ENCODE measurements around the gene RELN.

DNA sequence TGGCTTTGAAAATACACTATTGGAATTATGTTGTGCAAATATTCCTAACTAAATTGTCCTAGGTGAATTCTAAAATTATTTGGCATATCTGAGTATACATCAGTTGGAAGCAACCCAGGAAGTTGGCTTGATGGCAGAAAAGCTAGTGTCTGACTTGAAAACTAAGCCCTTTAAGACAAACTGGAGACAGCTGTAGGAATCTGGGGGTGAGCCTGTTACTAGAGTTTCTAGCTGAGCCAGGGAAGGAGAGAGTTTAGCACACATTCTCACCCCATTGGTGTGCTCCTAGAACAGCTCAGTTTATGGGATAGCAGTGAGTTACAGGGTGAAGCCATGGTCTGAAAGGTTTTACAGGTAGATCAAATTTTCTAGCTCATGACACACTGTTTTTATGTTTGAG is 333.2 kb downstream of the RELN start:
- TF ChIP-seq, protein P1, sequence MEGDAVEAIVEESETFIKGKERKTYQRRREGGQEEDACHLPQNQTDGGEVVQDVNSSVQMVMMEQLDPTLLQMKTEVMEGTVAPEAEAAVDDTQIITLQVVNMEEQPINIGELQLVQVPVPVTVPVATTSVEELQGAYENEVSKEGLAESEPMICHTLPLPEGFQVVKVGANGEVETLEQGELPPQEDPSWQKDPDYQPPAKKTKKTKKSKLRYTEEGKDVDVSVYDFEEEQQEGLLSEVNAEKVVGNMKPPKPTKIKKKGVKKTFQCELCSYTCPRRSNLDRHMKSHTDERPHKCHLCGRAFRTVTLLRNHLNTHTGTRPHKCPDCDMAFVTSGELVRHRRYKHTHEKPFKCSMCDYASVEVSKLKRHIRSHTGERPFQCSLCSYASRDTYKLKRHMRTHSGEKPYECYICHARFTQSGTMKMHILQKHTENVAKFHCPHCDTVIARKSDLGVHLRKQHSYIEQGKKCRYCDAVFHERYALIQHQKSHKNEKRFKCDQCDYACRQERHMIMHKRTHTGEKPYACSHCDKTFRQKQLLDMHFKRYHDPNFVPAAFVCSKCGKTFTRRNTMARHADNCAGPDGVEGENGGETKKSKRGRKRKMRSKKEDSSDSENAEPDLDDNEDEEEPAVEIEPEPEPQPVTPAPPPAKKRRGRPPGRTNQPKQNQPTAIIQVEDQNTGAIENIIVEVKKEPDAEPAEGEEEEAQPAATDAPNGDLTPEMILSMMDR (IDR thresholded peaks at IDR 0.05 in 8 of 11, conservative IDR thresholded peaks at IDR 0.05 in 3 of 11), result no peak
- TF ChIP-seq POLR2A (IDR thresholded peaks at IDR 0.05), result no peak

Data from spleen (tissue), 7 donors.